PC-3 (cell line): ENCODE results near the gene CSMD2. TPM values are rescaled to one million over a fixed set of nuclear protein-coding genes. Genes with fewer than 3 reads are reported as not detected.

Experiments
- ATAC-seq: fragments of 200-7000 bp; cut with Tn5 transposase; 2 replicates; pipeline ENCODE4 v1.9.1; 2020; ENCODE audit warnings: mild to moderate bottlenecking, moderate library complexity
- BruUV-seq: library from RNA; stranded (reverse); fragments of 400-500 nt; replicated peaks from 2 replicates; lab custom pipeline; 2021; lab: Mats Ljungman, UMichigan
- CTCF ChIA-PET: fragments of 300-600 bp; sonication (Branson Sonifier 250); formaldehyde crosslinking; loops from one replicate; lab custom pipeline; 2022; ENCODE audit warnings: antibody characterized with exemption; lab: Charles Lee
- POLR2A ChIA-PET: fragments of 300-600 bp; sonication (Branson Sonifier 250); formaldehyde crosslinking; loops from one replicate; lab custom pipeline; 2022; ENCODE audit warnings: antibody characterized with exemption; ENCODE audit not compliant: unreplicated experiment; lab: Charles Lee
- DNase-seq: peaks from one replicate; pipeline ENCODE4 v3.0.0-alpha.2; 2015
- H2AFZ ChIP-seq: fragments of 300-600 bp; sonication (generic); 2 replicates; pipeline ENCODE4 v1.6.0; 2016; ENCODE audit warnings: antibody characterized with exemption, low read length
- H3F3A ChIP-seq: fragments of 300-600 bp; sonication (generic); one replicate; pipeline ENCODE4 v1.6.0; 2017; ENCODE audit warnings: antibody characterized with exemption, low read length, control low read depth, mild to moderate bottlenecking; ENCODE audit not compliant: unreplicated experiment
- H3K27ac ChIP-seq: fragments of 300-600 bp; sonication (generic); 2 replicates; pipeline ENCODE4 v1.5.1; 2016; ENCODE audit warnings: mild to moderate bottlenecking, low read length
- H3K27me3 ChIP-seq: fragments of 300-600 bp; sonication (generic); 2 replicates; pipeline ENCODE4 v1.6.1; 2016; ENCODE audit warnings: low read length, mixed read lengths
- H3K36me3 ChIP-seq: fragments of 300-600 bp; sonication (generic); 2 replicates; pipeline ENCODE4 v1.6.1; 2016; ENCODE audit warnings: low read depth, mixed run types, low read length, mixed read lengths
- H3K4me1 ChIP-seq: fragments of 300-600 bp; sonication (generic); 2 replicates; pipeline ENCODE4 v1.5.1; 2016; ENCODE audit warnings: low read length; ENCODE audit not compliant: insufficient read depth
- H3K4me2 ChIP-seq: fragments of 300-600 bp; sonication (generic); 2 replicates; pipeline ENCODE4 v1.6.0; 2016; ENCODE audit warnings: low read length
- H3K4me3 ChIP-seq: fragments of 300-600 bp; sonication (generic); 2 replicates; pipeline ENCODE4 v1.5.1; 2016; ENCODE audit warnings: mild to moderate bottlenecking, low read length, mixed read lengths
- H3K79me2 ChIP-seq: fragments of 300-600 bp; sonication (generic); 2 replicates; pipeline ENCODE4 v1.6.1; 2017; ENCODE audit warnings: low read length, mixed read lengths
- H3K9ac ChIP-seq: fragments of 300-600 bp; sonication (generic); 2 replicates; pipeline ENCODE4 v1.6.0; 2016; ENCODE audit warnings: mild to moderate bottlenecking, low read length
- H3K9me2 ChIP-seq: fragments of 300-600 bp; sonication (generic); replicated peaks from 2 replicates; pipeline ENCODE4 v1.6.1; 2016; ENCODE audit warnings: mixed run types, low read length, mixed read lengths
- H3K9me3 ChIP-seq: fragments of 300-600 bp; sonication (generic); 2 replicates; pipeline ENCODE4 v1.6.1; 2016; ENCODE audit warnings: low read length, mixed read lengths
- H4K20me1 ChIP-seq: fragments of 300-600 bp; sonication (generic); 2 replicates; pipeline ENCODE4 v1.6.1; 2016; ENCODE audit warnings: low read length, mixed read lengths
- CTCF ChIP-seq: fragments of 300-600 bp; sonication (generic); conservative IDR thresholded peaks from 2 replicates; pipeline ENCODE4 v1.5.1; 2017; ENCODE audit warnings: antibody characterized with exemption, low read depth, mild to moderate bottlenecking, low read length
- EZH2 ChIP-seq: fragments of 300-600 bp; sonication (generic); IDR thresholded peaks from one replicate; pipeline ENCODE4 v1.6.1; 2017; ENCODE audit warnings: antibody characterized with exemption, mild to moderate bottlenecking, low read length; ENCODE audit not compliant: unreplicated experiment
- EZH2phosphoT487 ChIP-seq: fragments of 300-600 bp; sonication (generic); IDR thresholded peaks from 2 replicates; pipeline ENCODE4 v1.6.1; 2018; ENCODE audit warnings: mild to moderate bottlenecking, antibody characterized with exemption, low read length, borderline replicate concordance
- intact Hi-C: fragments of 100-400 bp; cut with micrococcal nuclease; formaldehyde crosslinking; loops from 2 replicates; pipeline ENCODE4 v1.9.0; 2023
- total RNA-seq: library from RNA; depleted of rRNA; stranded (reverse); fragments of >200 nt; gene quantifications from 2 replicates; pipeline ENCODE4 v1.2.3, GENCODE V29; 2014

Gene CSMD2
- total RNA-seq, 1 experiment from 2014 or later, result not detected

GRCh38 chr1:33837635-33838034 lies 327.4 kb downstream of the CSMD2 start:
- H3K79me2 ChIP-seq, result no peaks in the 10 kb centered on the region
- H3K36me3 ChIP-seq, result no peaks in the 10 kb centered on the region
- POLR2A ChIA-PET, result no interaction called here
- H3K4me2 ChIP-seq, result no peak overlapping the region
- H3K27me3 ChIP-seq, result no peaks in the 10 kb centered on the region
- H3K4me3 ChIP-seq, result no peak overlapping the region
- no peak overlapping the region for H3K27ac ChIP-seq
- DNase-seq (no peak), ATAC-seq (no peak)
- no peak overlapping the region for H2AFZ ChIP-seq
- no peaks in the 10 kb centered on the region for H4K20me1 ChIP-seq
- no TSS peak for BruUV-seq
- H3F3A ChIP-seq, result no peaks in the 10 kb centered on the region
- H3K9me2 ChIP-seq, result no peaks in the 10 kb centered on the region
- no peaks in the 10 kb centered on the region for H3K9me3 ChIP-seq
- intact Hi-C loops, result no loop called here
- TF ChIP-seq EZH2, result no peak
- no peak for TF ChIP-seq CTCF
- no peak overlapping the region for H3K9ac ChIP-seq
- H3K4me1 ChIP-seq, result no peaks in the 10 kb centered on the region
- CTCF ChIA-PET, result no interaction called here

- H3K36me3 ChIP-seq, result no peaks in the 10 kb centered on the region
- no peaks in the 10 kb centered on the region for H3K4me1 ChIP-seq
- H3K9ac ChIP-seq, result no peak overlapping the region
- DNase-seq (no peak), ATAC-seq (no peak)
- H3K79me2 ChIP-seq, result no peaks in the 10 kb centered on the region
- TF ChIP-seq CTCF, result no peak
- TF ChIP-seq EZH2, result no peak
- TF ChIP-seq EZH2phosphoT487, result no peak
- ChIA-PET CTCF (no interaction called here), POLR2A (no interaction called here)
- no peaks in the 10 kb centered on the region for H3F3A ChIP-seq
- H4K20me1 ChIP-seq, result no peaks in the 10 kb centered on the region
- no TSS peak for BruUV-seq
- H3K4me3 ChIP-seq, result no peak overlapping the region
- no peaks in the 10 kb centered on the region for H3K27me3 ChIP-seq
- no peaks in the 10 kb centered on the region for H3K9me3 ChIP-seq
- H3K27ac ChIP-seq, result no peak overlapping the region
- no peak overlapping the region for H2AFZ ChIP-seq
- intact Hi-C loops, result no loop called here
- no peak overlapping the region for H3K4me2 ChIP-seq
- no peaks in the 10 kb centered on the region for H3K9me2 ChIP-seq
Observed at GRCh38 chr1:33836911-33837310, 328.1 kb downstream of the CSMD2 start.

GRCh38 chr1:33828654-33829053 lies 336.4 kb downstream of the CSMD2 start:
- Histone ChIP-seq H3K27me3 (no peaks in the 10 kb centered on the region), H3K4me1 (no peaks in the 10 kb centered on the region), H2AFZ (no peak overlapping the region), H3K36me3 (no peaks in the 10 kb centered on the region), H3K27ac (no peak overlapping the region), H4K20me1 (no peaks in the 10 kb centered on the region), H3K4me2 (no peak overlapping the region), H3K9me2 (no peaks in the 10 kb centered on the region), H3K9me3 (no peaks in the 10 kb centered on the region), H3K79me2 (no peaks in the 10 kb centered on the region), H3F3A (no peaks in the 10 kb centered on the region), H3K4me3 (no peak overlapping the region), H3K9ac (no peak overlapping the region)
- TF ChIP-seq EZH2 (no peak), CTCF (no peak), EZH2phosphoT487 (no peak)
- ChIA-PET CTCF (no interaction called here), POLR2A (no interaction called here)
- BruUV-seq, result no TSS peak
- ATAC-seq (no peak), DNase-seq (no peak)
- intact Hi-C loops, result loop anchor here (10.0 kb wide), 1 partner anchor 746 kb away; no protein-coding TSS in a partner anchor
